Measurements from ENCODE around the gene ST6GALNAC4. TPM values are rescaled to one million over a fixed set of nuclear protein-coding genes. Genes with fewer than 3 reads are reported as not detected.

ST6GALNAC4 gene
- polyA plus RNA-seq, 1 of the 3 experiments (the other 2 are of a cell fraction): 30.2 TPM

- Histone ChIP-seq H3K9me3 (no peaks in the 10 kb centered on the region), H3K27me3 (ENCODE audit: insufficient read depth) (no peaks in the 10 kb centered on the region), H4K20me1 (ENCODE audit: insufficient read depth) (no peaks in the 10 kb centered on the region), H2AFZ (ENCODE audit: low read depth) (no peak overlapping the region), H3K4me2 (no peak overlapping the region), H3K79me2 (ENCODE audit: insufficient read depth) (no peaks in the 10 kb centered on the region), H3K27ac (ENCODE audit: low read depth in 2 of 2, low read length in 1 of 2) (no peak overlapping the region), H3K4me3 (ENCODE audit: low read depth in 2 of 2, low read length in 1 of 2) (no peak overlapping the region), H3K4me1 (ENCODE audit: control insufficient read depth in 1 of 2, insufficient read depth in 2 of 2, low read depth in 1 of 2, low read length in 1 of 2) (peaks cover 12 to 15% of the 10 kb centered on the region in 2 experiments; a peak in 2 of 4 replicates), H3K9ac (no peak overlapping the region), H3K9me2 (no peaks in the 10 kb centered on the region), H3K36me3 (replicated peaks in 1 of 2; ENCODE audit: control insufficient read depth in 1 of 2, insufficient read depth in 2 of 2, low read length in 1 of 2) (peaks cover 19 to 40% of the 10 kb centered on the region in 2 experiments), H3F3A (replicated peaks; ENCODE audit: insufficient read depth) (peaks cover 7% of the 10 kb centered on the region)
- DNase-seq: peak; percentile 69
- POLR2A ChIA-PET: no interaction called here
- CTCF ChIA-PET: interaction anchor here (1.1 to 2.0 kb wide), 2 partner anchors 10 to 17 kb away, joined by 3 to 5 read pairs; no protein-coding TSS in a partner anchor
- peak; percentile 32; the same call in 1 of the 2 replicates for TF ChIP-seq IRF3 (IDR thresholded peaks at IDR 0.05; ENCODE audit: low read depth, low read length)
- no peak for TF ChIP-seq SIN3A (IDR thresholded peaks at IDR 0.05; ENCODE audit: borderline replicate concordance, low read depth, low read length)
- no peak for TF ChIP-seq MXI1 (IDR thresholded peaks at IDR 0.05; ENCODE audit: low read depth, low read length)
- no peak for TF ChIP-seq RCOR1 (IDR thresholded peaks at IDR 0.05; ENCODE audit: low read length)
- TF ChIP-seq RXRA (IDR thresholded peaks at IDR 0.05; ENCODE audit: borderline replicate concordance, low read depth): no peak
- no peak for TF ChIP-seq GATA2 (CRISPR knock-in tag; IDR thresholded peaks at IDR 0.05)
- 96% methylated on average over 14 of the region's 18 CpGs for WGBS (ENCODE audit: low lambda C conversion rate)
Measured at GRCh38 chr9:127886401-127886972, 30.4 kb downstream of the ST6GALNAC4 start.

GRCh38 chr9:127885508-127886281 lies 31.1 kb downstream of the ST6GALNAC4 start:
- POLR2A ChIA-PET: interaction anchor here (1.5 kb wide), 1 partner anchor 16 kb away, joined by 4 read pairs; no protein-coding TSS in a partner anchor
- CTCF ChIA-PET: interaction anchor here (0.6 to 4.2 kb wide), 4 partner anchors 10 to 231 kb away, joined by 3 to 24 read pairs (median 5); no protein-coding TSS in a partner anchor
- H3K79me2 ChIP-seq (ENCODE audit: insufficient read depth): no peaks in the 10 kb centered on the region
- DNase-seq: no peak
- TF ChIP-seq TAF1 (IDR thresholded peaks at IDR 0.05; ENCODE audit: borderline replicate concordance, low read depth, low read length): no peak
- TF ChIP-seq JUND (IDR thresholded peaks at IDR 0.05): no peak
- TF ChIP-seq RFX5 (IDR thresholded peaks at IDR 0.05; ENCODE audit: low read length): no peak
- no peak for TF ChIP-seq POLR2AphosphoS5 (IDR thresholded peaks at IDR 0.05; ENCODE audit: low read depth, low read length)
- no peak for TF ChIP-seq NRF1 (IDR thresholded peaks at IDR 0.05; ENCODE audit: low read depth, low read length)
- no peak for TF ChIP-seq PBX3 (IDR thresholded peaks at IDR 0.05)
- no peak for TF ChIP-seq IRF3 (IDR thresholded peaks at IDR 0.05; ENCODE audit: low read depth, low read length)
- peaks cover 12 to 15% of the 10 kb centered on the region in 2 experiments; a peak in 2 of 4 replicates for H3K4me1 ChIP-seq (ENCODE audit: control insufficient read depth in 1 of 2, insufficient read depth in 2 of 2, low read depth in 1 of 2, low read length in 1 of 2)
- H3K9me3 ChIP-seq: no peaks in the 10 kb centered on the region
- no peak overlapping the region for H3K9ac ChIP-seq
- H3K9me2 ChIP-seq: no peaks in the 10 kb centered on the region
- peaks cover 17 to 34% of the 10 kb centered on the region in 2 experiments for H3K36me3 ChIP-seq (replicated peaks in 1 of 2; ENCODE audit: control insufficient read depth in 1 of 2, insufficient read depth in 2 of 2, low read length in 1 of 2)
- H4K20me1 ChIP-seq (ENCODE audit: insufficient read depth): no peaks in the 10 kb centered on the region
- peak overlapping the region in 1 of 2 experiments; percentile 56; a peak in 1 of 4 replicates for H3K27ac ChIP-seq (ENCODE audit: low read depth in 2 of 2, low read length in 1 of 2)
- H3K4me2 ChIP-seq: no peak overlapping the region
- WGBS (ENCODE audit: low lambda C conversion rate): 67% methylated on average over 10 of the region's 13 CpGs
- H3F3A ChIP-seq (replicated peaks; ENCODE audit: insufficient read depth): peaks cover 7% of the 10 kb centered on the region
- H2AFZ ChIP-seq (ENCODE audit: low read depth): no peak overlapping the region
- no peak overlapping the region for H3K4me3 ChIP-seq (ENCODE audit: low read depth in 2 of 2, low read length in 1 of 2)
- no peaks in the 10 kb centered on the region for H3K27me3 ChIP-seq (ENCODE audit: insufficient read depth)
